ENCODE measurements around the gene TUBA4B. TPM values are rescaled to one million over a fixed set of nuclear protein-coding genes. Genes with fewer than 3 reads are reported as not detected.
"Not testable (repeated sequence)": the region's sequence is repeated elsewhere in the genome, so short reads cannot be mapped to it uniquely, and the experiment has no call there.

TUBA4B gene
- total RNA-seq, 6 experiments from 2014 or later: 0.27 to 2.0 (median 0.57) TPM; not detected in 2

GRCh38 chr2:219285373-219285735 is 32.3 kb downstream of the TUBA4B start:
- TF ChIP-seq CTCF (IDR thresholded peaks at IDR 0.05): no peak
- no peak for TF ChIP-seq POLR2A (IDR thresholded peaks at IDR 0.05)

GRCh38 chr2:219285894-219286425 is 32.9 kb downstream of the TUBA4B start:
- Histone ChIP-seq H3K4me3 (no peak overlapping the region), H3K27me3 (no peaks in the 10 kb centered on the region), H3K4me1 (no peaks in the 10 kb centered on the region), H3K9me3 (no peaks in the 10 kb centered on the region), H3K36me3 (peaks cover 0 to 46% (median 10%) of the 10 kb centered on the region in 4 donors), H3K27ac (no peak overlapping the region)
- intact Hi-C loops (cut with DNase I): no loop called here
- WGBS (ENCODE audit: insufficient coverage, low coverage, low lambda C conversion rate, missing lambda C conversion rate): 83% methylated on average over 8 of the region's 17 CpGs
- ATAC-seq (no peak), DNase-seq (no peak)
- TF ChIP-seq CTCF (IDR thresholded peaks at IDR 0.05) (no peak), POLR2A (IDR thresholded peaks at IDR 0.05) (no peak)

More at GRCh38 chr2:219285373-219285735, 32.3 kb downstream of the TUBA4B start:
- no peak overlapping the region for H3K27ac ChIP-seq
- no peak overlapping the region for H3K4me3 ChIP-seq
- H3K9me3 ChIP-seq: no peaks in the 10 kb centered on the region
- peaks cover 0 to 48% (median 10%) of the 10 kb centered on the region in 4 donors for H3K36me3 ChIP-seq
- no peaks in the 10 kb centered on the region for H3K27me3 ChIP-seq
- WGBS (ENCODE audit: insufficient coverage, low coverage, low lambda C conversion rate, missing lambda C conversion rate): 93% methylated on average over 6 of the region's 12 CpGs
- DNase-seq (no peak), ATAC-seq (no peak)
- intact Hi-C loops (cut with DNase I): no loop called here
- peaks cover 0 to under 1% (median 0%) of the 10 kb centered on the region in 4 donors for H3K4me1 ChIP-seq

- DNase-seq (no peak), ATAC-seq (no peak)
- WGBS (ENCODE audit: insufficient coverage, low coverage, low lambda C conversion rate, missing lambda C conversion rate): no CpG with 5 or more reads among the region's 12 CpGs
- H3K27me3 ChIP-seq: no peaks in the 10 kb centered on the region
- TF ChIP-seq CTCF (IDR thresholded peaks at IDR 0.05): no peak
- TF ChIP-seq POLR2A (IDR thresholded peaks at IDR 0.05): no peak
- no peak overlapping the region for H3K4me3 ChIP-seq
- no peaks in the 10 kb centered on the region for H3K9me3 ChIP-seq
- no peaks in the 10 kb centered on the region for H3K4me1 ChIP-seq
- H3K27ac ChIP-seq: no peak overlapping the region
- H3K36me3 ChIP-seq: peaks cover 0 to 40% (median 10%) of the 10 kb centered on the region in 4 donors
- intact Hi-C loops (cut with DNase I): no loop called here
Measured at GRCh38 chr2:219286436-219287115, 33.5 kb downstream of the TUBA4B start.

- H3K27ac ChIP-seq; DNase-seq; H3K27me3 ChIP-seq; H3K4me3 ChIP-seq; intact Hi-C loops (cut with DNase I); H3K9me3 ChIP-seq; H3K4me1 ChIP-seq; ATAC-seq: not testable (repeated sequence)
- H3K36me3 ChIP-seq: peaks cover 0 to 35% (median 10%) of the 10 kb centered on the region in 4 donors
- WGBS (ENCODE audit: insufficient coverage, low coverage, low lambda C conversion rate, missing lambda C conversion rate): 63% methylated on average over 2 of the region's 6 CpGs
Measured at GRCh38 chr2:219287116-219287440, 34.0 kb downstream of the TUBA4B start.

GRCh38 chr2:219287580-219288265 is 34.7 kb downstream of the TUBA4B start:
- 87% methylated on average over 3 of the region's 10 CpGs for WGBS (ENCODE audit: insufficient coverage, low coverage, low lambda C conversion rate, missing lambda C conversion rate)
- ATAC-seq (no peak), DNase-seq (no peak)
- TF ChIP-seq CTCF (IDR thresholded peaks at IDR 0.05): no peak
- no peak for TF ChIP-seq POLR2A (IDR thresholded peaks at IDR 0.05)
- Histone ChIP-seq H3K9me3 (no peaks in the 10 kb centered on the region), H3K4me3 (no peak overlapping the region), H3K27ac (no peak overlapping the region), H3K27me3 (no peaks in the 10 kb centered on the region), H3K4me1 (no peaks in the 10 kb centered on the region), H3K36me3 (peaks cover 0 to 28% (median 9%) of the 10 kb centered on the region in 4 donors)
- intact Hi-C loops (cut with DNase I): no loop called here
